ENCODE measurements around the gene VAPA. TPM values are rescaled to one million over a fixed set of nuclear protein-coding genes. Genes with fewer than 3 reads are reported as not detected.

The VAPA gene
- polyA plus RNA-seq, 1 of the 3 experiments (the other 2 are of a cell fraction) = 109 TPM

DNA sequence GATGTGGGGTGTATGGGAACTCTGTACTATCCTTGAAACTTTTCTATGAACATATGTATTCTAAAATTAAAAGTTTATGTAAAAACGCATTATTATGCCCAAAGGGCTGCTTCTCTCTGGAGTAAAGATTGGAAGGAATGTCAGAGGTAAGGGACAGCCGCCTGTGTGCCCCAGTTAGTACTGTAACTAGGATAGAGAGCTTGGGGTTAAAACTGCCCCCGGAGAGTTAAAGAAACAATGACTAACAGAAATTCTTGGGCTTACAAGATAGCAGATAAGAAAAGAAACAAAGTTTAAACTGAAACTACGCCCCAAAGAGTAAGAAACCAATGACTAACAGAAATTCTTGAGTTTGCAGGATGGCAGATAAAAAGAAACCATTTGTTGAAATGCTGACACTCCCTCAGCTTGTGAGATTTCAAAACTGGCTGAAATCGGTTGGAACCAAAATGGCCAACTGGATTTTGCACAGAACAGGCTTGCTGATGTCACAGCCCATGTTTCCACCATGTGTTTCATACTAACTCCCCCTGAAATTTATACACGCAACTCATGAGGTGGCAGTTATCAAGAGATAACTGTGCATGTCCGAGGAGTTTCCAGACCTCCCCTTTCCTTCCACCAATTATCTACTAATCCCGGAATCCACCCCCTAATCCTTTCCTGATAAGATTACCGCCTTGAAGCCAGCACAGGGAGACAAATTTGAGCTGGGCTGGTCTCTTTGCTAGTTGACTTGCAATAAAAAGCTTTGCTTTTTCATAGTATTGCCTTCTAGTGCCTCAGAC lies 36.8 kb upstream of the VAPA start:
- peaks cover 0 to 4% of the 10 kb centered on the region in 2 experiments; a peak in 2 of 4 replicates for H3K4me1 ChIP-seq (ENCODE audit: control insufficient read depth in 1 of 2, insufficient read depth in 2 of 2, low read depth in 1 of 2, low read length in 1 of 2)
- no peaks in the 10 kb centered on the region for H3K27me3 ChIP-seq (ENCODE audit: insufficient read depth)
- peak; percentile 20 for DNase-seq
- WGBS (ENCODE audit: low lambda C conversion rate) = 9% methylated on average over 9 of the region's 9 CpGs
- TF ChIP-seq, protein P1, sequence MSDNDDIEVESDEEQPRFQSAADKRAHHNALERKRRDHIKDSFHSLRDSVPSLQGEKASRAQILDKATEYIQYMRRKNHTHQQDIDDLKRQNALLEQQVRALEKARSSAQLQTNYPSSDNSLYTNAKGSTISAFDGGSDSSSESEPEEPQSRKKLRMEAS (IDR thresholded peaks at IDR 0.05; ENCODE audit: low read depth) = peak; percentile 64
- TF ChIP-seq FOSL2 (IDR thresholded peaks at IDR 0.05; ENCODE audit: borderline replicate concordance, low read depth) = peak; percentile 66; the same call in 1 of the 2 replicates
- TF ChIP-seq FOXM1 (IDR thresholded peaks at IDR 0.05; ENCODE audit: low read depth) = peak; percentile 74
- no peak for TF ChIP-seq GABPA (IDR thresholded peaks at IDR 0.05; ENCODE audit: low read depth)
- peak; percentile 31 for TF ChIP-seq JUND (IDR thresholded peaks at IDR 0.05)
- no peak for TF ChIP-seq RCOR1 (IDR thresholded peaks at IDR 0.05; ENCODE audit: low read length)
- no peak for TF ChIP-seq SMC3 (IDR thresholded peaks at IDR 0.05; ENCODE audit: low read depth, low read length)
- TF ChIP-seq TCF12 (IDR thresholded peaks at IDR 0.05) = peak; percentile 54
- TF ChIP-seq TEAD4 (IDR thresholded peaks at IDR 0.05; ENCODE audit: borderline replicate concordance, insufficient read depth) = 0 out of 2 replicates have a peak, but pooled peaks have one; percentile 55
- TF ChIP-seq NFIC (IDR thresholded peaks at IDR 0.05; ENCODE audit: borderline replicate concordance) = peak; percentile 9; the same call in 1 of the 2 replicates
- peak; percentile 80 for TF ChIP-seq POLR2AphosphoS5 (IDR thresholded peaks at IDR 0.05; ENCODE audit: low read depth, low read length)
- TF ChIP-seq TAF1 (IDR thresholded peaks at IDR 0.05; ENCODE audit: borderline replicate concordance, low read depth, low read length) = peak; percentile 59; the same call in 1 of the 2 replicates
- peak; percentile 65; the same call in 1 of the 2 replicates for TF ChIP-seq YY1 (IDR thresholded peaks at IDR 0.05; ENCODE audit: low read depth)
- peak; percentile 60; the same call in 1 of the 2 replicates for TF ChIP-seq RXRA (IDR thresholded peaks at IDR 0.05; ENCODE audit: borderline replicate concordance, low read depth)
- peak in 1 of 2 experiments; percentile 65; a peak in 2 of 4 replicates for TF ChIP-seq EP300 (IDR thresholded peaks at IDR 0.05; ENCODE audit: borderline replicate concordance in 1 of 2, low read depth in 1 of 2, low read length in 1 of 2)
- no peaks in the 10 kb centered on the region for H3K9me3 ChIP-seq
- POLR2A ChIA-PET = no interaction called here
- H3K9ac ChIP-seq = peak overlapping the region; percentile 75
- H3F3A ChIP-seq (replicated peaks; ENCODE audit: insufficient read depth) = peaks cover 20% of the 10 kb centered on the region
- H3K36me3 ChIP-seq (replicated peaks in 1 of 2; ENCODE audit: control insufficient read depth in 1 of 2, insufficient read depth in 2 of 2, low read length in 1 of 2) = no peaks in the 10 kb centered on the region
- CTCF ChIA-PET = no interaction called here
- no peaks in the 10 kb centered on the region for H3K79me2 ChIP-seq (ENCODE audit: insufficient read depth)
- peak overlapping the region; percentile 93 for H2AFZ ChIP-seq (ENCODE audit: low read depth)
- peak overlapping the region; percentile 31 to 50; a peak in 3 of 4 replicates for H3K4me3 ChIP-seq (ENCODE audit: low read depth in 2 of 2, low read length in 1 of 2)
- no peaks in the 10 kb centered on the region for H4K20me1 ChIP-seq (ENCODE audit: insufficient read depth)
- H3K27ac ChIP-seq (ENCODE audit: low read depth in 2 of 2, low read length in 1 of 2) = peak overlapping the region; percentile 58 to 90; a peak in 3 of 4 replicates
- peak overlapping the region; percentile 67 for H3K4me2 ChIP-seq
- H3K9me2 ChIP-seq = no peaks in the 10 kb centered on the region

DNA sequence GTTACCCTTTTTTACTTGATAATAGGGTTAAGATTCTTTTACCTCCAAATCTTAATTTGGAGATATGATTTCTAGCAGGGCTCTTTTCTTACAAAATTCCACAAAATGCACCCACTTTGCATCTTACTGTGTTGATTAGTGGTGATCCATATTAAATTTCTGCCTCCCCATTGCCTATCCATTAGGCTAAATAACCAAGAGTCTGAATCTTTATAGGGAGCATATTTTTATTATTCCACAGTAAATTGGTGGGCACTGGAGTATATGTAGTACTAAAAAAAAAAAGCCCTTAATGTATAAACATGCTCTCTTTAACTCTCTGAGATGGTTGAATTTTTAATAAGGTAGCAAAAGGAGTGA lies 36.2 kb upstream of the VAPA start:
- no peak for DNase-seq
- ChIA-PET CTCF (no interaction called here), POLR2A (no interaction called here)
- no peaks in the 10 kb centered on the region for H3K9me3 ChIP-seq
- H3K9ac ChIP-seq = peak overlapping the region; percentile 75
- peak overlapping the region; percentile 93 for H2AFZ ChIP-seq (ENCODE audit: low read depth)
- H4K20me1 ChIP-seq (ENCODE audit: insufficient read depth) = no peaks in the 10 kb centered on the region
- H3K9me2 ChIP-seq = no peaks in the 10 kb centered on the region
- peak overlapping the region; percentile 67 for H3K4me2 ChIP-seq
- H3F3A ChIP-seq (replicated peaks; ENCODE audit: insufficient read depth) = peaks cover 20% of the 10 kb centered on the region
- peak overlapping the region; percentile 31 to 50; a peak in 3 of 4 replicates for H3K4me3 ChIP-seq (ENCODE audit: low read depth in 2 of 2, low read length in 1 of 2)
- H3K27me3 ChIP-seq (ENCODE audit: insufficient read depth) = no peaks in the 10 kb centered on the region
- peak overlapping the region; percentile 58 to 90; a peak in 3 of 4 replicates for H3K27ac ChIP-seq (ENCODE audit: low read depth in 2 of 2, low read length in 1 of 2)
- peaks cover 0 to 4% of the 10 kb centered on the region in 2 experiments; a peak in 2 of 4 replicates for H3K4me1 ChIP-seq (ENCODE audit: control insufficient read depth in 1 of 2, insufficient read depth in 2 of 2, low read depth in 1 of 2, low read length in 1 of 2)
- H3K79me2 ChIP-seq (ENCODE audit: insufficient read depth) = no peaks in the 10 kb centered on the region
- no peaks in the 10 kb centered on the region for H3K36me3 ChIP-seq (replicated peaks in 1 of 2; ENCODE audit: control insufficient read depth in 1 of 2, insufficient read depth in 2 of 2, low read length in 1 of 2)
- TF ChIP-seq USF1 (IDR thresholded peaks at IDR 0.05; ENCODE audit: borderline replicate concordance, low read depth) (no peak), FOSL2 (IDR thresholded peaks at IDR 0.05; ENCODE audit: borderline replicate concordance, low read depth) (no peak), SMC3 (IDR thresholded peaks at IDR 0.05; ENCODE audit: low read depth, low read length) (no peak), GABPA (IDR thresholded peaks at IDR 0.05; ENCODE audit: low read depth) (no peak), JUND (IDR thresholded peaks at IDR 0.05) (no peak), POLR2AphosphoS5 (IDR thresholded peaks at IDR 0.05; ENCODE audit: low read depth, low read length) (no peak), MEF2A (IDR thresholded peaks at IDR 0.05; ENCODE audit: borderline replicate concordance, low read depth) (no peak), FOXJ3 (CRISPR knock-in tag; IDR thresholded peaks at IDR 0.05) (no peak), TEAD4 (IDR thresholded peaks at IDR 0.05; ENCODE audit: borderline replicate concordance, insufficient read depth) (no peak), ZBTB33 (IDR thresholded peaks at IDR 0.05; ENCODE audit: borderline replicate concordance, low read depth) (no peak), RFX5 (IDR thresholded peaks at IDR 0.05; ENCODE audit: low read length) (no peak)
- TF ChIP-seq, protein P2, sequence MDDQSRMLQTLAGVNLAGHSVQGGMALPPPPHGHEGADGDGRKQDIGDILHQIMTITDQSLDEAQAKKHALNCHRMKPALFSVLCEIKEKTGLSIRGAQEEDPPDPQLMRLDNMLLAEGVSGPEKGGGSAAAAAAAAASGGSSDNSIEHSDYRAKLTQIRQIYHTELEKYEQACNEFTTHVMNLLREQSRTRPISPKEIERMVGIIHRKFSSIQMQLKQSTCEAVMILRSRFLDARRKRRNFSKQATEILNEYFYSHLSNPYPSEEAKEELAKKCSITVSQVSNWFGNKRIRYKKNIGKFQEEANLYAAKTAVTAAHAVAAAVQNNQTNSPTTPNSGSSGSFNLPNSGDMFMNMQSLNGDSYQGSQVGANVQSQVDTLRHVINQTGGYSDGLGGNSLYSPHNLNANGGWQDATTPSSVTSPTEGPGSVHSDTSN (IDR thresholded peaks at IDR 0.05) = no peak
- TF ChIP-seq, protein P3, sequence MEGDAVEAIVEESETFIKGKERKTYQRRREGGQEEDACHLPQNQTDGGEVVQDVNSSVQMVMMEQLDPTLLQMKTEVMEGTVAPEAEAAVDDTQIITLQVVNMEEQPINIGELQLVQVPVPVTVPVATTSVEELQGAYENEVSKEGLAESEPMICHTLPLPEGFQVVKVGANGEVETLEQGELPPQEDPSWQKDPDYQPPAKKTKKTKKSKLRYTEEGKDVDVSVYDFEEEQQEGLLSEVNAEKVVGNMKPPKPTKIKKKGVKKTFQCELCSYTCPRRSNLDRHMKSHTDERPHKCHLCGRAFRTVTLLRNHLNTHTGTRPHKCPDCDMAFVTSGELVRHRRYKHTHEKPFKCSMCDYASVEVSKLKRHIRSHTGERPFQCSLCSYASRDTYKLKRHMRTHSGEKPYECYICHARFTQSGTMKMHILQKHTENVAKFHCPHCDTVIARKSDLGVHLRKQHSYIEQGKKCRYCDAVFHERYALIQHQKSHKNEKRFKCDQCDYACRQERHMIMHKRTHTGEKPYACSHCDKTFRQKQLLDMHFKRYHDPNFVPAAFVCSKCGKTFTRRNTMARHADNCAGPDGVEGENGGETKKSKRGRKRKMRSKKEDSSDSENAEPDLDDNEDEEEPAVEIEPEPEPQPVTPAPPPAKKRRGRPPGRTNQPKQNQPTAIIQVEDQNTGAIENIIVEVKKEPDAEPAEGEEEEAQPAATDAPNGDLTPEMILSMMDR (IDR thresholded peaks at IDR 0.05) = no peak

Measured in SK-N-SH (cell line).